22Rv1 (cell line): ENCODE data around the gene ROS1.

Experiments used
- CTCF ChIP-seq: fragments of 450-650 bp; IDR thresholded peaks from 2 replicates; pipeline ENCODE4 v1.5.1; 2017; ENCODE audit warnings: mild to moderate bottlenecking
- ZFX ChIP-seq: fragments of 450-650 bp; IDR thresholded peaks from 2 replicates; pipeline ENCODE4 v1.6.1; 2017; ENCODE audit warnings: antibody characterized with exemption, borderline replicate concordance

GRCh38 chr6:117304446-117304845, 121.3 kb downstream of the ROS1 start:
- TF ChIP-seq CTCF (no peak), ZFX (no peak)
